ENCODE data around the gene PHF24. TPM values are rescaled to one million over a fixed set of nuclear protein-coding genes. Genes with fewer than 3 reads are reported as not detected.

PHF24 gene
- total RNA-seq, 1 donor from 2014 or later: not detected

DNA sequence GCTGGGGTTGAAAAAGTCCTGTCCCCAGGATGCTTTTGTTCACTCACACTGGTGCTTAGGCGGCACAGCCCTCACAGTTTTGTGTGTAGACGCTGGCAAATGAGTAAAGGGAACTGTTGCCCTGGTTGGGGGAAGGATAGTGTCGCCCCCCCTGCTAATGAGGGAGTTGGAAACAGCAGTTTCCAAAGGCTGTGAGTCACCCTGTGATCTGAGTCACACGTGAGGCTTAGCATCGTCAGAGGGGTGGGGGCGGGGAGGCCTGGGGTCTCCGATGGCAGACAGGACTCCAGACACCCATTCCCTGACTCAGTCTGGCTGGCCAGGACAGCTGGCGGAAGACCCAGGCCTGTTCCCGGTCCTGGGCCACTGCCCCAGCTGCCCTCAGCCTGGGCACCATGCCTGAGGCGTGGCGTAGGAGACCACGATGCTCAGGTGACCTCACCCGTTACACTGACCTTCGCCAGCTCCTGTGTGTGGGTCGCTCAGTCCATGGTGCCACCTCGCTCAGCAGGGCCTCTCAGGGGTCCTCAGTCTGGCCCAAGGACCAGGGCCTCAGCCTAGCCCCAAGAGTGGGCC, 34.4 kb downstream of the PHF24 start:
- H3K36me3 ChIP-seq: peaks cover 21% of the 10 kb centered on the region in 2 donors
- peak overlapping the region in 1 of 2 donors; percentile 81 for H3K4me3 ChIP-seq
- peaks cover 19 to 54% of the 10 kb centered on the region in 2 donors for H3K4me1 ChIP-seq
- intact Hi-C loops (cut with DNase I): loop anchor here (2.0 to 10.0 kb wide), 10 partner anchors 170 to 1178 kb away; partner anchors contain the start of genes CCDC107, DNAI1, FAM219A and IL11RA
- TF ChIP-seq, protein P1, sequence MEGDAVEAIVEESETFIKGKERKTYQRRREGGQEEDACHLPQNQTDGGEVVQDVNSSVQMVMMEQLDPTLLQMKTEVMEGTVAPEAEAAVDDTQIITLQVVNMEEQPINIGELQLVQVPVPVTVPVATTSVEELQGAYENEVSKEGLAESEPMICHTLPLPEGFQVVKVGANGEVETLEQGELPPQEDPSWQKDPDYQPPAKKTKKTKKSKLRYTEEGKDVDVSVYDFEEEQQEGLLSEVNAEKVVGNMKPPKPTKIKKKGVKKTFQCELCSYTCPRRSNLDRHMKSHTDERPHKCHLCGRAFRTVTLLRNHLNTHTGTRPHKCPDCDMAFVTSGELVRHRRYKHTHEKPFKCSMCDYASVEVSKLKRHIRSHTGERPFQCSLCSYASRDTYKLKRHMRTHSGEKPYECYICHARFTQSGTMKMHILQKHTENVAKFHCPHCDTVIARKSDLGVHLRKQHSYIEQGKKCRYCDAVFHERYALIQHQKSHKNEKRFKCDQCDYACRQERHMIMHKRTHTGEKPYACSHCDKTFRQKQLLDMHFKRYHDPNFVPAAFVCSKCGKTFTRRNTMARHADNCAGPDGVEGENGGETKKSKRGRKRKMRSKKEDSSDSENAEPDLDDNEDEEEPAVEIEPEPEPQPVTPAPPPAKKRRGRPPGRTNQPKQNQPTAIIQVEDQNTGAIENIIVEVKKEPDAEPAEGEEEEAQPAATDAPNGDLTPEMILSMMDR (IDR thresholded peaks at IDR 0.05): no peak
- peak; percentile 86 to 96 for DNase-seq (ENCODE audit: low spot score in 2 of 2)
- H3K9me3 ChIP-seq: no peaks in the 10 kb centered on the region
- no peaks in the 10 kb centered on the region for H3K27me3 ChIP-seq
- peak overlapping the region; percentile 98 to 100 for H3K27ac ChIP-seq

DNA sequence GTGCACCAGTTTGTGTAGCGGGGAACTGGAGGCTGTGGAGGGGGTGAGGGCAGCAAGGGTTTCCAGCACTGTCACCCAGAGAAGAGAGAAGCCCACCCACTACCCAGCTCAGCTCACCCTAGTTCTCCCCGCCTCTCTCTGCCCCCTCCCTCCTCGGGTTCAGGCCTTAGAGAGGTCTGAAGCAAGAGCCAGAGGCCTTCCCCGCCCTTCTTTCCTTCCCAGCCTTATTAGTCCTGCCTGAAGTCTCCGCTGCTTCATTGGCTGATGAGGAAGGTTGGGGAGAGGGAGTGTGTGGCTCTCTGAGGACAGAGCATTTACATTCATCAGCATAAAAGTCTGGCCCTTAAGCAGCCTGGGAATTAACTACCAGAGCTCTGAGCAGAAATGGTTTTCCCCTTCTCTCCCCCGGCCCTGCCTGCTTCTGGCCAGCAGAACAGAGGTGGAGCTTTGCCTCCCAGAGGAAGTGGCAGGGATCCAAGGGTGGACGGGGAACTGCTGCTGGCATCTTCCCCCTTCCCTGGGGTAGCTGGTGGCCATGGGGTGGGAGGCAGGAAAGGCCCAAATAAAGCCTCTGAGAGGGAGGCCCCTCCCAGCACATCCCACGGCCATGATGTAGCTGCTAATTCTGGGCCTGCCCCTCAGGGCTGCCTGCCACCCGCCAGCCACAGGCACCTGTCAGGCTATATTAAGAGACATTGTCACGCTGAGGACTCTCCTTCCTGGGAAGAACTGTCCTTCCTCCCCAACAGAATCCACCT, 35.6 kb downstream of the PHF24 start:
- intact Hi-C loops (cut with DNase I): loop anchor here (1.0 to 10.0 kb wide), 12 partner anchors 94 to 1179 kb away; partner anchors contain the start of genes CCDC107, DNAI1, FAM219A and IL11RA
- H3K27ac ChIP-seq: peak overlapping the region; percentile 98 to 100
- peaks cover 19 to 50% of the 10 kb centered on the region in 2 donors for H3K4me1 ChIP-seq
- DNase-seq (ENCODE audit: low spot score in 2 of 2): peak; percentile 82 to 95
- H3K36me3 ChIP-seq: peaks cover 26 to 31% of the 10 kb centered on the region in 2 donors
- peak overlapping the region in 1 of 2 donors; percentile 57 for H3K4me3 ChIP-seq
- TF ChIP-seq, protein P1 (IDR thresholded peaks at IDR 0.05): no peak
- H3K9me3 ChIP-seq: no peaks in the 10 kb centered on the region
- no peaks in the 10 kb centered on the region for H3K27me3 ChIP-seq

DNA sequence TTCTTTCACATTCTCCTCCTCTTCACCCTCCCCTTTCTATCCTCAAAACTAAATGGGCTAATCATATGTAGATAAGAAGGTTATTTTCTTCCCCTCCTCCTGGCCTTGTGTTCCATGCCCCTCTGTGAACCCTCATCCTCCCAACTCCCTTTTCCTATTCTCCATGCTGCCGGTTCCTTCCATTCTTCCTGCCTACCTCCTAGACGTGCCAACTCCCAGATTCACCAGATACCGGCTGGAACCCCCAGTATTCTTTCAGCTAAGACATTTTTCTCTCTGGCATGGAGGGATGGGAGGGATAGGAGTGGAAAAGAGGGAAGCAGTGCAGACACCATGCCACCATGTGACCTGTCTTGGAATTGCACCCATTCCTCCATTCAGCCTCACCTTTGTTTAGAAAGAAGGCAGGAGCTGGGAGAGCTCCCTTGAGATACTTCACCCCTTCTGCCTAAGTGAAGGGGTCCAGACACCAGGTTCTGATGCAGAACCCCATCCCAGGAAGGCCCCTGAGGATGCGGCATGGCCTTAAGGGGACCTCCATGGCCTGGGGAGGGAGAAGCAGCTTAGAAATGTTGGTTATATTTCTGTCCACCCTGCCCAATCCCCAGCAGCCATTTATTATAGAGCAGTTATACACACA, 36.3 kb downstream of the PHF24 start:
- TF ChIP-seq, protein P1 (IDR thresholded peaks at IDR 0.05): peak; percentile 49 to 59 (median 54)

DNA sequence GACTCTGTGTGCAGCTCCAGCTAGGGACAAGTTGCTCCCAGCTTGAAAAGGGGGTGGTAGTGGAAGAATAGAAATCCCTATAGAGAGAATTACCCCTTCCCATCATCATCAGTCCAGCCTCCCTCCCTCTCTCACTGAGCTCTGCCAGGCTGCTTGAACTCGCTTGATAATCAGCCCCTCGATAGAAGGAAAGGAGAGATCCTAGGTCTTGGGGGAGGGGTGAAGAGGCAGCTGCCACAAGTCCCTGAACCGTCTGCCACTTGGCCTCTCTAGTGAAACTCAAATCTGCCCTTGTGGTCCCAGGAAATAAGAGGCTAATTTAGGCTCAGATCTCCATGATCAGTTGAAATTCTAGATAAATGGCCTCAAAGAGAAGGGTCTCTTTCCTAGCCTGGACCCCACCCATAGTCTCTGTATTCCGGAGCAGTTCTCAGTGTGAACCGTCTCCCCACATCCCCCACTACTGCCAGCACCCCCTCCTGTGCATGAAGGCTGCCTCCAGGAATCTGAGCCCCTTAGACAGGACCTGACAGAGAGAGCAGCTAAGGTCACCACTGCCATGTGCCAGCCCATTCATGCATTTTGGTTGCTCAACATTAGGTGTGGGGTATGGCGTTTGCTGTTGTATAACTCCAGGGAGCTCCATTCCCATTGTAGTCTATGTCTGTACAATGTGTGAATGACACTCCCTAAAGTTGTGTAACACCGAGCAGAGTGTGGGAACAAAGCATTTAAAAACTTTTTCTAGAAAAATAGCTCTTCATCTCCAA, 37.0 kb downstream of the PHF24 start:
- Histone ChIP-seq H3K9me3 (no peaks in the 10 kb centered on the region), H3K4me3 (peak overlapping the region in 1 of 2 donors; percentile 57), H3K36me3 (peaks cover 26 to 31% of the 10 kb centered on the region in 2 donors), H3K4me1 (peaks cover 19 to 48% of the 10 kb centered on the region in 2 donors), H3K27me3 (no peaks in the 10 kb centered on the region), H3K27ac (peak overlapping the region; percentile 98 to 100)
- peak in 1 of 2 donors; percentile 67 for DNase-seq (ENCODE audit: low spot score in 2 of 2)
- intact Hi-C loops (cut with DNase I): loop anchor here (1.0 to 10.0 kb wide), 10 partner anchors 96 to 1180 kb away; partner anchors contain the start of genes CCDC107, DNAI1, FAM219A and IL11RA
- TF ChIP-seq, protein P1 (IDR thresholded peaks at IDR 0.05): no peak

More for the DNA sequence above, 36.3 kb downstream of the PHF24 start:
- Histone ChIP-seq H3K36me3 (peaks cover 26 to 31% of the 10 kb centered on the region in 2 donors), H3K9me3 (no peaks in the 10 kb centered on the region), H3K4me3 (peak overlapping the region; percentile 24 to 57), H3K4me1 (peaks cover 19 to 48% of the 10 kb centered on the region in 2 donors), H3K27me3 (no peaks in the 10 kb centered on the region), H3K27ac (peak overlapping the region; percentile 98 to 100)
- peak in 1 of 2 donors; percentile 72 for DNase-seq (ENCODE audit: low spot score in 2 of 2)
- intact Hi-C loops (cut with DNase I): loop anchor here (1.0 to 10.0 kb wide), 10 partner anchors 95 to 1180 kb away; partner anchors contain the start of genes CCDC107, DNAI1, FAM219A and IL11RA

Data from ascending aorta (tissue), 2 donors.